Neuronal stem cell (in vitro differentiated cells): ENCODE data around the gene NUDCD2. TPM values are rescaled to one million over a fixed set of nuclear protein-coding genes. Genes with fewer than 3 reads are reported as not detected.
"Not testable (repeated sequence)": the region's sequence is repeated elsewhere in the genome, so short reads cannot be mapped to it uniquely, and the experiment has no call there.

Source experiments
- DNase-seq: peaks from one replicate; pipeline ENCODE4 v3.0.0-alpha.2; 2013; ENCODE audit warnings: low spot score
- H2AFZ ChIP-seq: one replicate; pipeline ENCODE4 v1.6.1; 2013; ENCODE audit warnings: mild to moderate bottlenecking, low read length, inconsistent platforms
- H2AK5ac ChIP-seq: 2 replicates; pipeline ENCODE4 v1.6.1; 2013; ENCODE audit warnings: low read depth, mild to moderate bottlenecking, inconsistent platforms, low read length, moderate library complexity, mixed read lengths
- H2BK120ac ChIP-seq: 2 replicates; pipeline ENCODE4 v1.6.1; 2013; ENCODE audit warnings: low read depth, mild to moderate bottlenecking, inconsistent platforms, low read length, moderate library complexity, mixed read lengths
- H2BK12ac ChIP-seq: one replicate; pipeline ENCODE4 v1.6.1; 2013; ENCODE audit warnings: low read length, inconsistent platforms
- H2BK15ac ChIP-seq: 2 replicates; pipeline ENCODE4 v1.6.1; 2013; ENCODE audit warnings: mild to moderate bottlenecking, low read length, inconsistent platforms, mixed read lengths
- H2BK5ac ChIP-seq: one replicate; pipeline ENCODE4 v1.6.1; 2013; ENCODE audit warnings: inconsistent platforms, mild to moderate bottlenecking, low read length, moderate library complexity
- H3K14ac ChIP-seq: one replicate; pipeline ENCODE4 v1.6.1; 2013; ENCODE audit warnings: low read length, inconsistent platforms
- H3K18ac ChIP-seq: 2 replicates; pipeline ENCODE4 v1.6.1; 2013; ENCODE audit warnings: low read length, inconsistent platforms
- H3K23ac ChIP-seq: 2 replicates; pipeline ENCODE4 v1.6.1; 2013; ENCODE audit warnings: low read depth, mild to moderate bottlenecking, mixed read lengths, low read length, inconsistent platforms; ENCODE audit not compliant: poor library complexity
- H3K27ac ChIP-seq: replicated peaks from 3 replicates; pipeline ENCODE4 v1.5.1; 2013; ENCODE audit warnings: low read length, inconsistent platforms
- H3K27me3 ChIP-seq, 3 experiments: 2 replicates each; pipeline ENCODE4 v1.6.1; 2013; ENCODE audit warnings: low read length in 3 of 3, mild to moderate bottlenecking in 2 of 3, inconsistent platforms in 1 of 3, low read depth in 1 of 3, mixed read lengths in 1 of 3, moderate library complexity in 1 of 3; ENCODE audit not compliant: control insufficient read depth in 3 of 3, insufficient read depth in 3 of 3
- H3K36me3 ChIP-seq, 2 donors: replicated peaks in 1 of 2; 2 replicates each; pipeline ENCODE4 v1.6.1; 2013; ENCODE audit warnings: low read length in 2 of 2; ENCODE audit not compliant: control insufficient read depth in 2 of 2, insufficient read depth in 2 of 2
- H3K4ac ChIP-seq: 2 replicates; pipeline ENCODE4 v1.6.1; 2013; ENCODE audit warnings: inconsistent platforms, mild to moderate bottlenecking, low read length, moderate library complexity
- H3K4me1 ChIP-seq, 2 donors: 1 replicate in 1 of 2; 2 replicates in 1 of 2; pipeline ENCODE4 v1.6.1; 2013; ENCODE audit warnings: low read length in 2 of 2, low read depth in 1 of 2; ENCODE audit not compliant: control insufficient read depth in 2 of 2, insufficient read depth in 1 of 2
- H3K4me2 ChIP-seq: one replicate; pipeline ENCODE4 v1.6.1; 2013; ENCODE audit warnings: mild to moderate bottlenecking, low read length, inconsistent platforms; ENCODE audit not compliant: insufficient read depth, poor library complexity, severe bottlenecking
- H3K4me3 ChIP-seq, 2 donors: 2 replicates each; pipeline ENCODE4 v1.5.1; 2013; ENCODE audit warnings: low read length in 2 of 2, mild to moderate bottlenecking in 2 of 2, inconsistent platforms in 1 of 2, moderate library complexity in 1 of 2
- H3K79me1 ChIP-seq: one replicate; pipeline ENCODE4 v1.6.1; 2013; ENCODE audit warnings: low read depth, mild to moderate bottlenecking, inconsistent platforms, low read length, moderate library complexity
- H3K9ac ChIP-seq: one replicate; pipeline ENCODE4 v1.6.1; 2013; ENCODE audit warnings: mild to moderate bottlenecking, low read depth, low read length, inconsistent platforms; ENCODE audit not compliant: poor library complexity
- H3K9me3 ChIP-seq, 2 donors: replicated peaks in 1 of 2; 2 replicates each; pipeline versions ENCODE3 to v1.6.1; 2013; ENCODE audit warnings: low read length in 2 of 2, mild to moderate bottlenecking in 2 of 2, inconsistent platforms in 1 of 2, low read depth in 1 of 2, mixed read lengths in 1 of 2, moderate library complexity in 1 of 2; ENCODE audit not compliant: control insufficient read depth in 2 of 2, insufficient read depth in 1 of 2
- H4K8ac ChIP-seq: one replicate; pipeline ENCODE4 v1.6.1; 2013; ENCODE audit warnings: low read depth, mild to moderate bottlenecking, inconsistent platforms, low read length, moderate library complexity
- H4K91ac ChIP-seq: one replicate; pipeline ENCODE4 v1.6.1; 2013; ENCODE audit warnings: low read length, low read depth, mild to moderate bottlenecking, inconsistent platforms; ENCODE audit not compliant: poor library complexity
- WGBS, 2 donors: extraction: QIAGEN DNeasy Blood & Tissue Kit; methylation state at CpG; one replicate each; pipeline ENCODE4 v1.1.7; 2013; ENCODE audit warnings: missing lambda C conversion rate in 2 of 2, mixed read lengths in 1 of 2; ENCODE audit not compliant: insufficient read length in 2 of 2, insufficient replicate concordance in 1 of 2; ENCODE audit errors: extremely low coverage in 2 of 2; 5-methylcytosine and 5-hydroxymethylcytosine counted together
- small RNA-seq: library from polyadenylated mRNA; stranded (forward); fragments of <200 nt; extraction: miRNeasy Mini kit (QIAGEN cat#:217004); gene quantifications from one replicate; pipeline ENCODE3, GENCODE V24; 2013; ENCODE audit not compliant: insufficient read depth

NUDCD2 gene

GRCh38 chr5:163399923-163400322, 60.0 kb downstream of the NUDCD2 start:
- H3K4me2 ChIP-seq = no peak overlapping the region
- H2BK15ac ChIP-seq = no peak overlapping the region
- no peak overlapping the region for H4K91ac ChIP-seq
- H2BK120ac ChIP-seq = no peak overlapping the region
- H3K27me3 ChIP-seq = no peaks in the 10 kb centered on the region
- no peak overlapping the region for H3K4me3 ChIP-seq
- no peaks in the 10 kb centered on the region for H3K79me1 ChIP-seq
- no peak overlapping the region for H3K9ac ChIP-seq
- H3K36me3 ChIP-seq = no peaks in the 10 kb centered on the region
- no peak overlapping the region for H3K4ac ChIP-seq
- H2BK5ac ChIP-seq = no peak overlapping the region
- DNase-seq = no peak
- no peak overlapping the region for H2AFZ ChIP-seq
- no CpG with 5 or more reads among the region's 4 CpGs for WGBS, 2 donors
- no peak overlapping the region for H3K14ac ChIP-seq
- no peak overlapping the region for H3K27ac ChIP-seq
- no peak overlapping the region for H2BK12ac ChIP-seq
- no peak overlapping the region for H3K23ac ChIP-seq
- H3K18ac ChIP-seq = no peak overlapping the region
- no peak overlapping the region for H2AK5ac ChIP-seq
- no peaks in the 10 kb centered on the region for H3K4me1 ChIP-seq
- no peaks in the 10 kb centered on the region for H3K9me3 ChIP-seq
- no peak overlapping the region for H4K8ac ChIP-seq

- no peak overlapping the region for H3K14ac ChIP-seq
- H3K27ac ChIP-seq = no peak overlapping the region
- no peaks in the 10 kb centered on the region for H3K79me1 ChIP-seq
- no peak overlapping the region for H3K4ac ChIP-seq
- H2BK15ac ChIP-seq = no peak overlapping the region
- H3K27me3 ChIP-seq = no peaks in the 10 kb centered on the region
- H3K4me3 ChIP-seq = no peak overlapping the region
- H3K23ac ChIP-seq = no peak overlapping the region
- H2BK5ac ChIP-seq = no peak overlapping the region
- H4K91ac ChIP-seq = no peak overlapping the region
- H3K18ac ChIP-seq = no peak overlapping the region
- no peak overlapping the region for H2BK12ac ChIP-seq
- no peaks in the 10 kb centered on the region for H3K36me3 ChIP-seq
- H2AK5ac ChIP-seq = no peak overlapping the region
- no peak overlapping the region for H2AFZ ChIP-seq
- DNase-seq = no peak
- no peak overlapping the region for H4K8ac ChIP-seq
- no peak overlapping the region for H3K4me2 ChIP-seq
- H3K9ac ChIP-seq = no peak overlapping the region
- no peaks in the 10 kb centered on the region for H3K9me3 ChIP-seq
- no peaks in the 10 kb centered on the region for H3K4me1 ChIP-seq
- H2BK120ac ChIP-seq = no peak overlapping the region
Observed at GRCh38 chr5:163397354-163397753, 62.5 kb downstream of the NUDCD2 start.

- not testable (repeated sequence) for H3K4ac ChIP-seq, H3K36me3 ChIP-seq, H2BK15ac ChIP-seq, H3K23ac ChIP-seq, H3K4me2 ChIP-seq, H2BK120ac ChIP-seq, H4K8ac ChIP-seq, H3K18ac ChIP-seq, H3K9ac ChIP-seq, H3K14ac ChIP-seq, DNase-seq, H3K9me3 ChIP-seq, H3K4me3 ChIP-seq, H2BK12ac ChIP-seq, H3K27me3 ChIP-seq, H3K79me1 ChIP-seq, H4K91ac ChIP-seq, H2AFZ ChIP-seq, H3K4me1 ChIP-seq, H2BK5ac ChIP-seq, H3K27ac ChIP-seq, H2AK5ac ChIP-seq
- WGBS, 2 donors = no CpG with 5 or more reads among the region's 9 CpGs
Observed at GRCh38 chr5:163396818-163397340, 63.0 kb downstream of the NUDCD2 start.

Small RNAs within 50 kb of the gene (small RNA-seq; reads per million reads assigned to genes)
- not detected for gene AC008723.1
